ENCODE measurements around the gene PPP1R1B. TPM values are rescaled to one million over a fixed set of nuclear protein-coding genes. Genes with fewer than 3 reads are reported as not detected.

Gene PPP1R1B
- total and polyA plus RNA-seq, 3 donors from 2014 or later, result 22.4 to 63.1 (median 24.3) TPM

DNA sequence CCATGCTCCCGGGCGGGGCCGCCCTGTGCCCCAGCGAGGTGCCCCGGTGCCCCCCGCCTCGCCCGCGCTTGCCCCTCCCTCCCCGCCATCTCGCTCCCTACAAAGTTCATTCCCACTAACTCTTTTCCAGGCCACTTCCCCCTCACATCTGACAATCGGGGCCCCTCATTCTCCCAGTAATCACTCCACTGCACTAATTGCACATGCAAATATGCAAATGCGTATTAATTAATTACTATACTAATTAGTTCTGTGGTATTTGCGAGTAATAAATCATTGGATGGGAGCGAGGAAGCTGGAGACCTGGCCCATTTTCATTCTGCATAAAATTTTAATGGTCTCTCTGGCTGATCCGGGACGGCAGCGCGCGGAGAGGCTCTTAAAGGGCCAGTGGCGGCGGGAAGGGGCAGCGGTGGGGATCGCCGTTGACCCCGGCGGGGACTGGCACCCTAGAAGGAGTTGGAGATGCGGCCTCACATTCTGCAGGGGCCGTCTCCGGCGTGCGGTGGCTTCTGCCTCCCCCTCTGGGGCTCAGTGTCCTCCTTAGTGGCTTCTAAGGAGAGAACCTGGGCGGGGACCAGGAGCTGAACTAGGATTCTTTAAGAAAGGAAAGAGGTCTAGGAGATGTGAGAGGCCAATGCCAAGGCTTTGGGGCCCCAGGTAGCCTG is 8.4 kb upstream of the PPP1R1B start:
- H3K27me3 ChIP-seq, result no peaks in the 10 kb centered on the region
- TF ChIP-seq, protein P1, sequence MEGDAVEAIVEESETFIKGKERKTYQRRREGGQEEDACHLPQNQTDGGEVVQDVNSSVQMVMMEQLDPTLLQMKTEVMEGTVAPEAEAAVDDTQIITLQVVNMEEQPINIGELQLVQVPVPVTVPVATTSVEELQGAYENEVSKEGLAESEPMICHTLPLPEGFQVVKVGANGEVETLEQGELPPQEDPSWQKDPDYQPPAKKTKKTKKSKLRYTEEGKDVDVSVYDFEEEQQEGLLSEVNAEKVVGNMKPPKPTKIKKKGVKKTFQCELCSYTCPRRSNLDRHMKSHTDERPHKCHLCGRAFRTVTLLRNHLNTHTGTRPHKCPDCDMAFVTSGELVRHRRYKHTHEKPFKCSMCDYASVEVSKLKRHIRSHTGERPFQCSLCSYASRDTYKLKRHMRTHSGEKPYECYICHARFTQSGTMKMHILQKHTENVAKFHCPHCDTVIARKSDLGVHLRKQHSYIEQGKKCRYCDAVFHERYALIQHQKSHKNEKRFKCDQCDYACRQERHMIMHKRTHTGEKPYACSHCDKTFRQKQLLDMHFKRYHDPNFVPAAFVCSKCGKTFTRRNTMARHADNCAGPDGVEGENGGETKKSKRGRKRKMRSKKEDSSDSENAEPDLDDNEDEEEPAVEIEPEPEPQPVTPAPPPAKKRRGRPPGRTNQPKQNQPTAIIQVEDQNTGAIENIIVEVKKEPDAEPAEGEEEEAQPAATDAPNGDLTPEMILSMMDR (IDR thresholded peaks at IDR 0.05), result no peak
- no peak for TF ChIP-seq POLR2A (IDR thresholded peaks at IDR 0.05)
- 2 to 3% methylated on average over 31 to 33 of the region's 33 CpGs for WGBS, 2 donors
- intact Hi-C loops (cut with DNase I; ENCODE audit: low total_unique reads), result no loop called here
- peaks cover 4% of the 10 kb centered on the region for H3K4me1 ChIP-seq
- DNase-seq, result no peak
- H3K27ac ChIP-seq, result no peak overlapping the region
- no peaks in the 10 kb centered on the region for H3K36me3 ChIP-seq (ENCODE audit: low read depth, missing control alignments)
- H3K9me3 ChIP-seq, result no peaks in the 10 kb centered on the region
- peak overlapping the region; percentile 37 to 58 for H3K4me3 ChIP-seq

GRCh38 chr17:39618956-39619785 is 7.6 kb upstream of the PPP1R1B start:
- TF ChIP-seq, protein P1 (IDR thresholded peaks at IDR 0.05), result no peak
- no peak overlapping the region for H3K4me3 ChIP-seq
- no peaks in the 10 kb centered on the region for H3K9me3 ChIP-seq
- no peaks in the 10 kb centered on the region for H3K27me3 ChIP-seq
- WGBS, 2 donors, result 42 to 47% methylated on average over 12 to 13 of the region's 13 CpGs
- H3K36me3 ChIP-seq (ENCODE audit: low read depth, missing control alignments), result no peaks in the 10 kb centered on the region
- H3K27ac ChIP-seq, result no peak overlapping the region
- DNase-seq, result no peak
- H3K4me1 ChIP-seq, result peaks cover 6% of the 10 kb centered on the region
- intact Hi-C loops (cut with DNase I; ENCODE audit: low total_unique reads), result no loop called here

GRCh38 chr17:39619786-39620101 is 7.0 kb upstream of the PPP1R1B start:
- peaks cover 6% of the 10 kb centered on the region for H3K4me1 ChIP-seq
- no peaks in the 10 kb centered on the region for H3K36me3 ChIP-seq (ENCODE audit: low read depth, missing control alignments)
- no peak overlapping the region for H3K27ac ChIP-seq
- 25 to 71% methylated on average over 1 of the region's 1 CpG for WGBS, 2 donors
- TF ChIP-seq POLR2A (IDR thresholded peaks at IDR 0.05), result no peak
- TF ChIP-seq, protein P1 (IDR thresholded peaks at IDR 0.05), result no peak
- no peaks in the 10 kb centered on the region for H3K9me3 ChIP-seq
- intact Hi-C loops (cut with DNase I; ENCODE audit: low total_unique reads), result no loop called here
- no peaks in the 10 kb centered on the region for H3K27me3 ChIP-seq
- DNase-seq, result no peak
- no peak overlapping the region for H3K4me3 ChIP-seq

DNA sequence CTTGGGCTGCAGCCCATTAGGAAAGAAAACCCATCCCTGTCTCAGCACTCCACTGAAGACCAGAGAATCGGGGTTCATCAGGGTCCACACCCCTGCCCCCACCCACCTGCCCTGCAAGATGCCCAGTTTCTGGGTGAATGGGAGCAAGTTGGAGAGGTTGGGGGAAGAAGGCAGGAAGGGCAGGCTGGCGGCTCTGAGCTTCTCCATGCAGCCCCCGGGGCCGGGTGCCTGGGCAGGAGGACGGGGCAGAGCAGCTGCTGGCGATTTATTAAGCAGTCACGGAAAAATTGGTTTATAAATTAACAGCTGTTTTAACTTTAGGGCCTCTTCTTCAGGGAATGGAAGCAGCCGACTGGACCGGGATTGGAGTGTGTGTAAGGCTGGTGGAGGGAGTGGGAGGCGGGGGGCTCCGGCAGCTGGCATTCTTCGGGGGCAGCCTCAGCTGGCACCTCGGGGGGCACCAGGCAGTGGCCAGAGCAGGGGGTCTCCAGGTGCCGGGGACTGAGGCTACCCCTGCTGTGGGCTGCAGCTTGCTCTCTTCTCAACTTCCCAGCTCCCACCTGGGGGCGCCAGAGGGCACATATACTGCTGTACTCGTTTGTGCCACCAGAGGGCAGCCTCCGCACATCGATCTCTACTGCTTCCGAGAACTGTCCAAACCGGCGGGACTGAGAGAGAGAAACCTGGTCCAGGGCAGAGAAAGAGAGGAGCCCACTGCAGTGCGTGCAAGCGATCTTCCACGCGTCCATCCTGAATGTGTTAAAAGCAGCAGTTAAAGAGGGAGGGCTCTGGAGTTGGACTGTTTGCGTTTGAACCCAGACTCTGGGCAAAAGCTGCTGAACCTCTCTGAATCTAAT is 5.0 kb upstream of the PPP1R1B start:
- WGBS, 2 donors, result 10 to 11% methylated on average over 23 to 26 of the region's 26 CpGs
- peak; percentile 94 for DNase-seq
- Histone ChIP-seq H3K27ac (no peak overlapping the region), H3K36me3 (ENCODE audit: low read depth, missing control alignments) (no peaks in the 10 kb centered on the region), H3K4me3 (peak overlapping the region in 1 of 2 donors; percentile 12), H3K27me3 (no peaks in the 10 kb centered on the region), H3K9me3 (no peaks in the 10 kb centered on the region), H3K4me1 (peaks cover 14% of the 10 kb centered on the region)
- TF ChIP-seq, protein P1 (IDR thresholded peaks at IDR 0.05), result peak; percentile 98 to 100 (median 100)
- TF ChIP-seq POLR2A (IDR thresholded peaks at IDR 0.05), result no peak
- intact Hi-C loops (cut with DNase I; ENCODE audit: low total_unique reads), result no loop called here

Data from testis (tissue), 3 donors.